GM19193 (cell line): ENCODE data around the gene MMS19.

Experiments used
- POLR2A ChIP-seq: IDR thresholded peaks from 4 replicates; pipeline ENCODE4 v1.6.1; 2011; ENCODE audit not compliant: insufficient read depth, insufficient read length; ENCODE audit errors: extremely low read depth

Gene MMS19

DNA sequence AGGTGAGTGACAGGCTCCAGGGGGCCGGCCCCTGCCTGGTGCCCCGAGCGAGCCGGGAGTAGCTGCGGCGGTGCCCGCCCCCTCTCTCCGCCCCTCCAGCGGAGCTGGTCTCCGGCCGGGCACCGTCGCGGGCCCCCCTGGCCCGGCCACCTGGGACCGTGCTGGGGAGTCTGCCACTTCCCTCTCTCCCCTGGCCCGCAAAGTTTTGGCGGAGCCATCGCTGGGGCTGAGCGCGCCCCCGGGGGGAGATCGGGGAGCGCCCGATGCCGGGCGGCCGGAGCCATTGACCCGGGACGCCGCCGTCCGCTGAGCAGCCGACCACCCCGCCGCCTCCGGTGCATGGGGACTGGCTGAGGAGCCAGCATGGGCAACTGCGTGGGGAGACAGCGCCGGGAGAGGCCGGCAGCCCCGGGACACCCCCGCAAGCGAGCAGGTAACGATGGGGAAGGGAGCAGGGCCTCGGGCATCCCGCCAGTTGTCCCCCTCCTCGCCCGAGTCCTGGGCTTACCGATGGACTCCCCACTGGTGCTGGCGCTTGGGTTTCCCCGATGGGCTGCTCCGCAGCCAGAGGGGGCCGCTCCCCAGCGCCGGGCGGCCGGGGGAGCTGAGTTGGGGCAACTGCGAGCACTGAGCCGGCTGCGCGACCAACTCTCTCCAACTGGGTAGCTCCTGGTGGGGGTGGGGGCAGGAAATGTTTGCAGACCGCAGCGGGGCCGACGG is 779 bp upstream of the MMS19 start, which contains the start of gene UBTD1:
TSS of gene UBTD1 (plus strand) at position 84 of the 720 bp plus-strand sequence. CDS start at position 364, 280 bp downstream.
- no peak for TF ChIP-seq POLR2A

- peak; percentile 75 for TF ChIP-seq POLR2A
Observed at GRCh38 chr10:97497572-97498075, 598 bp downstream of the MMS19 start.

- TF ChIP-seq POLR2A = no peak
Observed at GRCh38 chr10:97494863-97495506, 3.2 kb downstream of the MMS19 start.

GRCh38 chr10:97494151-97494550 is 4.1 kb downstream of the MMS19 start:
- TF ChIP-seq POLR2A = no peak

DNA sequence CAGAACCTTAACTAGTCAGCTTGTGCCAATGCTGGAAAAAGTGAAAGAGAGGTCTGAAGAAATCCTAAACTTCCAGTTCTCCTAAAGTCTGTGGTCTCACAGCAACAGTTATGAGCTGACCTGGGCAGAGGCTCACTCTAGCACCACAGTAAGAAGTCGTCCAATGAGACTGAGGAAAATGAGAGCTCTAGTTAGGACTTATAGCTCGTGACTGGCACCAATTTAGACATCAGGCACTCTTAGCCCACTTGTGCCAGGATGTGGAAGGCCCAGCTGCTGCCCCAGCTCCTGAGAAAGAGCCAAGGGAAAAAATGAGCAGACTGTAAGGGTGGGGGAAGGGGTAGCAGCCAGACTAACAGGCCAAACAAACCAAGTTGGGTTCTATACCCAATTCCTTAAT is 7.6 kb downstream of the MMS19 start:
- no peak for TF ChIP-seq POLR2A

DNA sequence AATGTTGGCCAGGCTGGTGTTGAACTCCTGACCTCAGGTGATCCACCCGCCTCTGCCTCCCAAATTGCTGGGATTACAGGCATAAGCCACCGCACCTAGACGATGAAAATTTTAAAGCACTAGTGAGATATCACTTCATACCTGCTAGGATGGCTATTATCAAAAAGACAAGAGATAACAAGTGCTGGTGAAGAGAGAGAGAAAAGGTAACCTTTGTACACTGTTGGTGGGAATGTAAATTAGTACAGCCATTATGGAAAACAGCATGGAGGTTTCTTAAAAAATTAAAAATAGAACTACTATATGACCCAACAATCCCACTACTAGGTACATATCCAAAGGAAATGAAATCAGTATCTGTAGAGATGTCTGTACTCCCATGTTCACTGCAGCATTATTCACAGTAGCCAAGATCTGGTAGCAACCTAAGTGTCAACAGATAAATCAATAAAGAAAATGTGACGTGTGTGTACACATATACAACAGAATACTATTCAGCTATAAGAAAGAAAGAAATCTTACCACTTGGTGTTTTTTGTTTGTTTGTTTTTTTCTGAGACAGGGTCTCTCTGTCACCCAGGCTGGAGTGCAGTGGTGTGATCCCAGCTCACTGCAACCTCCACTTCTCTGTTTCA is 12.5 kb downstream of the MMS19 start:
- no peak for TF ChIP-seq POLR2A

DNA sequence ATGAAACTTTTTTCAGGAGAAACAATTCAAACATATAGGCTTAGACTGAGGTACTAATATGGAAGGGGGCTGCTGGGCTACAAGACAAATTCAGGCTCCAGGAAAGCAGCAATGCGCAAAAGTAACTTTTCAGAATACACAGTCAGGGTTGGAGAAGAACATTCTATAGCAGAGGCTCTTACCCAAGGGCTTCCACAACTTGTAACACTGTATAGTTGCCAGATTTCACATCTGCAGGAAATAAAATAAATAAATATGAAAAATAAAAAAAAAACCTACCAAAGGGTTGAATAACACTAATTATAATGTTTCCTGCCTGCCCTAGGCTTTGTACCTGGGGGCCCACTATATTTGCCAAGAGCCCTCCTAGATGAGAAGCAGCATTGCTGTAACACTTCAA is 14.3 kb downstream of the MMS19 start:
- no peak for TF ChIP-seq POLR2A

DNA sequence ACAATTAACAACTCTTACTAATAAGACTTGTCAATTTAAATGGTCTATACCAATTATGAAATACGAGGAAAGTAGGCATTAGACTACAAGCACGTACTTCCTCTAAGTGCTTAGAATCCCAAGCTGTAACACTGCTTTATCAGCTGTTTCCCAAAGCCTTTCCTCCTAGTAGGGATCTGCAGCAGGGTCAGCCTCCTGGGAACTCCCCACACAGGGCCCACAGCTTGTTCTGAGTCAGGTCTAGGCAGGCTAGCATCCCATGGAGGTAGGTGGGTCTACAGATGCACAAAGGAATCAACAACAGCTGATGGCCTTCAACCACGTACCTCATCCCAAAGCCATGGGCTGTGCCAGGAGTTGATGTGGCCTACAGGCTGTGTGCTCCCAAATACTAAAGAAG is 14.7 kb downstream of the MMS19 start:
- TF ChIP-seq POLR2A = no peak

DNA sequence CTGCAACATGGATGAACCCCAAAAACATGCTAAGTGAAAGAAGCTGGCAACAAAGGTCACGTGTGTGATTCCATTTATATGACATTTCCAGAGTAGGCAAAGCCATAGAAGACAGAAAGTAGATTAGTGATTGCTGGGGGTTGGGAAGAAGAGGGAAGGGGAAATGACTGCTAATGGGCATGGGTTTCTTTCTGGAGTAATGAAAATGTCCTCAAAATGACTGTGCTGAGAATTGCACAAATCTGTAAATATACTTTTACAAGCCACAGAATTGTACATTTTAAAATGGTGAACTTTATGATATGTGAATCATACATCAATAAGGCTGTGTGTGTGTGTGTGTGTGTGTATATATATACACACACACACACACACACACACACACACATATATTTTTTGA is 15.8 kb downstream of the MMS19 start:
- TF ChIP-seq POLR2A = no peak

DNA sequence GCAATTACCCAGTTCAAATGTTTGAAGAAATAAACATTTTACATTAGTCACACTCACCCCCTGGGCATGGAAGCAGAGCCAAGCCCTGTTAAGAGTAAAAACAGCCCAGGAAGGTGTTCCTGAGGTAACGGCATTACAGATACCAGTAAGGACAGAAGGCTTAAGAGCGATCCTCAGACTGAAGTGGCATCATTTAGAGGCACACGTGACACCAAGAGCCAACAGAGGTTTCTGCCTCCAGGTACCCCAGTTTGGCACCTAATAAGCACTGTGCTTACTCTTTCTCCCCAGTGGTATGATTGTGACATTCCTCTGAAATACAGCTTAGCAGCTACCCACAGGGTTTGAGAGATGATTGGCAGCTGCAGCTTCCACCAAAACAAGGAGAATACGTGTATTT is 17.2 kb downstream of the MMS19 start:
- no peak for TF ChIP-seq POLR2A

DNA sequence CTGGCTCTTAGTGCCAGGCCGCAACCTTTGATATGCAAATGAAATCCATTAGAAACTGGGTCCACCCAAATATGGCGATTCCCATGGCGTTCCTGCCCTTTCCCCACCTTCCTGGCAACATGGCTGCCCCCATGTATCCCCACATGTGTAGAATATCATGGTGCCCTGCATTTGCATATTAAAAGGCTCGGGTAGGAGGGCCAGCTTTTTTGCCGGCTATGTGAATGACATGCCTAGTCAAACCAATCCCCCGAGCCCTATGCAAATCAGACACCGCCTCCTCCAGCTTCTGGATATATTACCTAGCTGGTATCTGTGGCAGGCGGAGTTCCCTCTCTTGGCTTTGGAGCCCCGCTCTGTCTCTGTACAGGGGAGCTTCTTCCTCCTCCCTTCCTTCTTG is 18.3 kb downstream of the MMS19 start:
- no peak for TF ChIP-seq POLR2A

DNA sequence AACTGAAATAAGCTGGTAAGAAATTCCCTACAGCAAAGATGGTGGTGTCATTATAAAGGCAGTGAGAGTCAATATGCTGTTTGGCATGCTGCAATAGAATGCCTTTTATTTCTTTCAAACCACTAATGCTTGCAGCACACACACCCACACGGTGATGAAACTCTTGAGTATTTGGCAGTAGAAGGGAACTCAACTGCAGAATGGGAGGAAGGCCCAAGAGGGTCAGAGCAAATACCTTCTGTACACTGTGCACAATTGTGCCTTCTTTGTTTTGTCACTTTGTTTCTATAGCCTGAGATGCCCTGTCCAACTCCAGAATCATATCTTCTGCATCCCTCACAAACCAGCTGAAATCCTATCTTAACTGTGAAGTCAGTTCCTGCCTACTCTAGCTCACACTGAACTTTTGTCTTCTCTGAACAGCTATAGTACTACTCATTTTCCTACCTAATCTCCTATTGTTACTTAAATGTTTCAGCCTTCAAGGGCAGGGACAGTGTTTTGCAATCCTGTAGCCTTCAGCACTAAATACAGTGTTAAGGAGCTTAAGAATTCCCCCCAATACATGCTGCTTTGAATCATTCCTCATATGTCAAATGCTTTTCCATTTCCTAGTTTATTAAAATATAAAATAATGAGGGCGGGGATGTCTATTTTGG is 22.2 kb downstream of the MMS19 start:
- TF ChIP-seq POLR2A = no peak

DNA sequence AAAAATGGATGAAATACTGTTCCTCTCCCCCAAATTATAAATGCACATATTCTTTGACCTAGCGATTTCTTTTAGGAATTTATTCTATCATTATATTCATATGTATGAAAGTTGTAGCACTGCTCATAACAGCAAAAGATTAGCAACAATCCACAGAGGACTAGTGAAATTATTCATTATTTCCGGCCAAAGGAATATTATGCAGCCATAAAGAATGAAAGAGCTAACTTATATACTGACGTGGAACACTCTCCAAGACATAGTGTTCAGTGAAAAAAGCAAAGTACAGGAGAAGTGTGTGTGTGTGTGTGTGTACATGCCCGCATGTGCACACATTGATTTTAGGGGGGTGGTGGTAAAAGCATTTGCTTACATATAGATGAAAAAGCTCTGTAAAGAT is 23.3 kb downstream of the MMS19 start:
- TF ChIP-seq POLR2A = no peak

GRCh38 chr10:97468162-97468561 is 30.1 kb downstream of the MMS19 start:
- no peak for TF ChIP-seq POLR2A

- no peak for TF ChIP-seq POLR2A
Observed at GRCh38 chr10:97466755-97467154, 31.5 kb downstream of the MMS19 start.

- TF ChIP-seq POLR2A = no peak
Observed at GRCh38 chr10:97465982-97466381, 32.2 kb downstream of the MMS19 start.

DNA sequence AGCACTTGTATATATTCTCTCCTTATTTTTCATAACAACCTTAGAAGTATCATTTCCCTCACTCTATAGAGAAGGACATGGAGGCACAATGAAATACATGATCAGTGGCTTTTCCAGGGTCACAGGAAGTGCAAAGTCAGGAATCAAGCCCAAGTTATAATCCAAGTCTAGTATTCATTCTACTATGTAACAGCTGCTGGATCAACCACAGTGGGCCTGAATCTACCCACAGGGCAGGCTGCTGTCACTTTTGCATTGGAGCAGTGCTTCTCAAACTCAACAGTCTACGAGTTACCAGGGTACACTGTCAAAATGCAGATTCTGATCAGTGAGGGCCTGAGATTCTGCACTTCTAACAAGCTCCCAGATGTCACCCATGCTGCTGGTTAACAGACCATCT is 34.0 kb downstream of the MMS19 start:
- TF ChIP-seq POLR2A = no peak
